HG03558 (cell line): Measurements from ENCODE around the gene ARHGAP44.
"Not testable (repeated sequence)": the region's sequence is repeated elsewhere in the genome, so short reads cannot be mapped to it uniquely, and the experiment has no call there.

Experiments
- ATAC-seq: cut with Tn5 transposase; IDR thresholded peaks from one replicate; pipeline ENCODE4 v1.9.1; 2021; ENCODE audit warnings: moderate number of reproducible peaks; ENCODE audit not compliant: unreplicated experiment; ENCODE audit errors: extremely low read depth

Gene ARHGAP44

DNA sequence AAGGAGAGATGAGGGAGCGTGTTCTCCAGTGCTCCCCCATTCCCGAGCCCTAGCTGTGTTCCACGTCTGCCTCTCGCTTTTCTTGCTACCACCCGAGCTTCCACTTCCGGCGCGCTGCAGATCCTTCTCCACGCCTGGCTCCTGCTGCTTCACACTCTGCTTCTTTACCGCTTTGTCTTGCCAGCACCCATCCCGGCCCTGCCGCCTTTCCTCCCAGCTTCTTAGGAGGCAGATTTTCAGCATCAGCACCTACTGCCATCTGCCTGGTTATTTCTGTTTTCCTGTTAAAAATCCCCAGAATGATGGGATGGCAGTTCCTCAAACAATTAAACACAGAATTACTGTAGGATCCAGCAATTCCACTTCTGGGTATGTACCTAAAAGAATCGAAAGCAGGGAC is 163.9 kb downstream of the ARHGAP44 start:
- ATAC-seq: no peak

GRCh38 chr17:12955521-12955920 is 166.2 kb downstream of the ARHGAP44 start:
- ATAC-seq: no peak

GRCh38 chr17:12958786-12959185 is 169.5 kb downstream of the ARHGAP44 start:
- no peak for ATAC-seq

DNA sequence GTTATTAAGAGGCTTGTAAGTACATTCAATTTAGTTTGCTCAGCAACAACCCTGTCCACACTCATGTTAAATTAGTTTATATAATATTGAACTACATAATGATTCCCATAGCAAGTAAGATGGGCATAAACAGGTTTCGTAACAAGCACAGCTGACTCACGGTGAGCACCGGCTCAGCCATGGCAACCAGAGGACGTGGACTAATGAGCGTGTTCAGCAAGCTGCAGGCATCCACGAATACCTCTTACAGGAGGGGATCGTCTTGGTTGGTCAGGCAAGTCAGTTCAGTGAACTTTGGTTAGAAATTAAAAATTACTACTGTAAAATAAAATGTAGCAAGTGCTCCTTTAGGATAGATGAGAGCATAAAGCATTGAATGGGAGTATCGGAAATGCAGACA is 170.1 kb downstream of the ARHGAP44 start:
- no peak for ATAC-seq

GRCh38 chr17:12961655-12962054 is 172.4 kb downstream of the ARHGAP44 start:
- no peak for ATAC-seq

- ATAC-seq: no peak
These were observed 174.2 kb downstream of the ARHGAP44 start for GRCh38 chr17:12963505-12963904.

DNA sequence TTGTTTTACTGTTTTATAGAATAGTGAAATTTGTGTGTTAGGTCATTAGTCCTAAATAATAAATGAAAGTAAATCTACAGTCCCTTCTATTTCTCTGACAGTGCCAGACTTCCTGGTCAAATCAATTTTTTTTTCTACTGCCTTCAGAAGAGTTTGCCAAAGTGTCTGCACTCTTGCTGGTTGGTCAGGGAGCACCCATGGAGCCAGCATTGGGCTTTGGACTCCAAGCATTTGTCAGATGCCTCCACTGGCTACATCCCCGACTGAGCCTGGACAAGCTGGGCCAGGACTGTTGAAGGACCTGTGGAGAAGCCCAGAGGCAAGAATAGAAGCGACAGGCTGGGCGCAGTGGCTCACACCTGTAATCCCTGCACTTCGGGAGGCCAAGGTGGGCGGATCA is 174.9 kb downstream of the ARHGAP44 start:
- ATAC-seq: no peak

GRCh38 chr17:12964840-12965239 is 175.5 kb downstream of the ARHGAP44 start:
- no peak for ATAC-seq

GRCh38 chr17:12965988-12966387 is 176.7 kb downstream of the ARHGAP44 start:
- ATAC-seq: no peak

DNA sequence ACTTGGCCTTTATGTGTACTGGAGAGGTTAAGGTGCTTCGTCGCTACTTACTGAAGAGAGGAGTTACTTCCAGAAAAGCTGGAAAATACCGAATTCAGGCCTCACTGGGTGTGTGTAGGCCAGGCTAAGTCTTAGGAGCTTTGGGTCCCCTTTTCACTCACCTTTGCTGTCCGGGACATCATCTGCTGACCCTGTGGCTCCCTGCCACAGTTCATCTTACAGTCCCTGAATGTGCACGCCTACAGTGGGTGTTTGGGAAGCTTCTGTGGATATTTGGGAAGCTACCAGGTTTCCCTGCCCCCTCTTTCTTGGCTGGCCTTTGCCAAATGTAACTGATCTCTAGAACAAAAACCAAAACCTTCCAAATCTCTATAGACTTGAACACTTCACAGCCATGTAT is 177.1 kb downstream of the ARHGAP44 start:
- no peak for ATAC-seq

GRCh38 chr17:12967962-12968361 is 178.7 kb downstream of the ARHGAP44 start:
- ATAC-seq: no peak

- ATAC-seq: no peak
These were observed 184.3 kb downstream of the ARHGAP44 start for GRCh38 chr17:12973496-12974004.

DNA sequence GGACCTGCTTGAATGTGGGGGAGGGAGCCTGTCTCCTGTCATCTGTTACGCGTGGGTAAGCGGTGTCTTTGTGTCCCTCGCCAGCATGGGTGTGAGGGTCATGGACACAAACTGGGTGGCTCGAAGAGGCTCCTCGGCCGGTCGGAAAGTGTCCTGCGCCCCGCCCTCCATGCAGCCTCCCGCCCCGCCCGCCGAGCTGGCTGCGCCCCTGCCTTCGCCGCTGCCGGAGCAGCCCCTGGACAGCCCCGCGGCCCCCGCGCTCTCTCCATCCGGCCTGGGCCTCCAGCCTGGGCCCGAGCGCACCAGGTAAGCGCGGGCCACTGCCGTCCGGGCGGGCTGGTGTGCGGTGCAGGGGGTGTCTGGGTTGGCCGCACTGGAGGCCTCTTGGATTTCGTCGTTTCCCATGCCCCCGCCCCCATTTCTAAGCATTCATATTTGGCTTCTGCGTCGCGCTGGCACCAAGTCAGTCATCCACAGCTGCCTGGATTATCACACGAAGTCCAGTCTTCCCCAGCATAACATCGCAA is 184.8 kb downstream of the ARHGAP44 start:
- ATAC-seq: no peak

GRCh38 chr17:12977008-12977751 is 187.9 kb downstream of the ARHGAP44 start:
- ATAC-seq: no peak

DNA sequence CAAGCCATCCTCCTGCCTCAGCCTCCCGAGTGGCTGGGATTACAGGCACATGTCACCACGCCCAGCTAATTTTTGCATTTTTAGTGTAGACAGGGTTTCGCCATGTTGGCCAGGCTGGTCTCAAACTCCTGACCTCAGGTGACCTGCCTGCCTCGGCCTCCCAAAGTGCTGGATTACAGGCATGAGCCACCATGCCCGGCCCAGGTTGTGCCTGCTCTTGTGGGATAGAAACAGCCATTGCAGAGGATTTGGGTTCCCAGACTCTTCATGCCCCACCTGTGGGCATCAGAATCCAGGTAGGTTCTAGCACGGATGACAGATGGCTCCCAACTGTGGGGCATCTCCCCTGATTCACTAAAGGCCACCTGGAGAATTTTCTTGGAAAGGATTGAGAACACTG is 189.5 kb downstream of the ARHGAP44 start:
- not testable (repeated sequence) for ATAC-seq

- ATAC-seq: no peak
These were observed 189.9 kb downstream of the ARHGAP44 start for GRCh38 chr17:12979246-12979645.

DNA sequence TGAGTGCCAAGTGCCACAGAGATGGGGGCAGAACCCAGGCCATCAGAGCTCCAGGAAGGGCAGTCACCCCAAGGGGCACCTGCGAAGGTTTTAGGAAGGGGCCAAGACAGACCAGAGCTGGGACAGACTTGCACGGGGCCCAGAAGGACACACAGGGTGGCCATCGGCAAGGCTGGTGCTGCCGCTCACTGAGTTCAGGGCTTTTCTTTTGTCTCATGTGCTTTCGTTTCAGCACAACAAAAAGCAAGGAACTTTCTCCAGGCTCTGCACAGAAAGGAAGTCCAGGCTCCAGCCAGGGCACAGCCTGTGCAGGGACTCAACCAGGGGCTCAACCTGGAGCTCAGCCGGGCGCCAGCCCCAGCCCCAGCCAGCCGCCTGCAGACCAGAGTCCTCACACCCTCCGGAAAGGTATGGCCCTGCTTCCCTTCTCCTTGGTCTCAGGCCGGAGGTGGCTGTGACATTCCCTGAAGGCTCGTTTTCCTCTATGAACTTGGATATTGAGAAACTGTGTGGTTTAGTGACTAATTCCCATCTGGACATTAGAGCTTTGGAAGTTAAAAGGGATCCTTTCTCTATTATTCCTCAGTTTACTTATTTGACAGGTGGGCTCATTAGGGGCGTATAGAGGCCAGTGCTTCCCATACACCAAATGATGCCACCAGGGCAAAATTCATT is 190.7 kb downstream of the ARHGAP44 start:
- no peak for ATAC-seq

- ATAC-seq: no peak
These were observed 192.9 kb downstream of the ARHGAP44 start for GRCh38 chr17:12982224-12982623.

DNA sequence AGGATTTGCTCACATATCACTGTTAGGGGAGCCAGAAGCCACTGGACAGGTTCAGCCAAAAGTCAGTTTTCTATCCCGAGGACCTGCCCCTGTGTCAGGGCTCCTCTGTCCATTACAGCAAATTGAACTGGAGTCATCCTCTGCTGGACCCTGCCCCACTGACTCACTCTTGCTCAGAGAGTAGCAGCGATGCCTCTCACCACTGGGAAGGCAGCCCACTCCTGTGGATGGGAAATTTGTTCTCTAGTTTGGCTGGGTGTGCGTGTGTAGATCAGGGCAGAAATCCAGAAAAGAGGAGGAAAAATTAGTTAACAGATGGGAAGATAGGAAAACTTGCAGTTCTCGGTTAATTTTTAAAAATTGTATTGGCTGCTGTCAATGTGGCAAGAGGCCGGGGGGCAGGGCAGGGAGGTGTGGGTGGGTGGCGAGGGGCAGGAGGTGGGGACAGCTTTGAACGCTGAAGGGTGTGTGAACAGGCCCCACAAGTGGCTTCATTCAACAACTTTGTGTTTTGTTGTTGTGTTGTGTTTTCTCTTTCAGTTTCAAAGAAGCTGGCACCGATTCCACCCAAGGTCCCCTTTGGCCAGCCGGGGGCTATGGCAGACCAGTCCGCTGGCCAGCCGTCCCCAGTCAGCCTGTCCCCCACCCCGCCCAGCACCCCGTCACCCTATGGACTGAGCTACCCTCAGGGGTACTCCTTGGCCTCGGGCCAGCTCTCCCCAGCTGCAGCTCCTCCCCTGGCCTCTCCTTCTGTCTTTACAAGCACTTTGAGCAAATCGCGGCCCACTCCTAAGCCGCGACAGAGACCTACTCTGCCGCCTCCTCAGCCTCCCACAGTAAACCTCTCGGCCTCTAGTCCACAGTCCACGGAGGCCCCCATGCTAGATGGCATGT is 194.9 kb downstream of the ARHGAP44 start:
- no peak for ATAC-seq
